ENCODE results near the gene SGCA. TPM values are rescaled to one million over a fixed set of nuclear protein-coding genes. Genes with fewer than 3 reads are reported as not detected.

The SGCA gene
- total RNA-seq, 2 experiments from 2014 or later: 0.57 to 1.1 TPM

DNA sequence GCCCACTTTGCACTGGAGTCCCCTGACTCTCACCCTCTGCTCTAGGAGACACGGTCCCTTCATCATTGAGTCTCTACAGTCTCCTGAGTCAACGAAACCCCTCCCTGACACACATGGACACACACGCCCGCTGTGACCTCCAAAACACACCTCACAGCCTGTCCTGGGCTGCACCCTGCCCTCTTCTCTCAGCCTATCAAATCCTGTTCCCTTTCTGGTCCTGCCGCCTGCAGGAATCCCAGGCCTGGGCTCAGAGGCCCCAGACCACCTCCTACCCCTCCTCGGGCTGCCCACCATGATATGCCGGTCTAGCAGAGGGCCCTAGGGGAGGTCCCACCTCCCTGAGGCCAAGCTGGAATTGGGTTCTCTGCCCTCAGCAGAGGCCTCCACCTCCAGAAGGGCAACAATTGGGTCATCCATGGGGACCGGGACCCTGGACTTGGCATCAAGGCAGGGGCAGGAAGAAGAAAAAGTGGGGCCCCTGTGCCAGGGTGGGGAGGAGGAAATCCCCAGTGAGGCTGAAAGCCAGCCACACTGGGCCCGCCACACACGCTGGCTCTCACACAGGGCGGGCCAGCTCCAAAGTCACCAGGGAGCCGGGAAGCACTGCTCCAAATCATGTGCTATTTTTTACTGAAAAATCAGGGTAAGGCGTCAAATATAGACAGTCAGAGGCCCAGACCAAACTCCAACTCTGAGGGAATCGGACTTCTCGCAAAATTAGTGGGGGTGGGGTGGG lies 18.7 kb upstream of the SGCA start:
- Histone ChIP-seq H3K9me2 (ENCODE audit: insufficient read depth, low read length) (no peaks in the 10 kb centered on the region), H3K79me2 (ENCODE audit: insufficient read depth, low read depth, low read length) (peaks cover 59% of the 10 kb centered on the region), H3K9me3 (ENCODE audit: low read length) (no peaks in the 10 kb centered on the region), H3K36me3 (ENCODE audit: insufficient read depth, low read length) (peaks cover 69% of the 10 kb centered on the region), H4K20me1 (ENCODE audit: insufficient read depth, low read length) (peaks cover 22% of the 10 kb centered on the region), H3K4me1 (ENCODE audit: insufficient read depth, low read length, poor library complexity, severe bottlenecking) (peaks cover 38% of the 10 kb centered on the region), H3K4me2 (ENCODE audit: low read length) (peak overlapping the region; percentile 95), H3K4me3 (ENCODE audit: low read depth, low read length, poor library complexity, severe bottlenecking) (peak overlapping the region; percentile 89), H3K27ac (ENCODE audit: low read depth, low read length, poor library complexity, severe bottlenecking) (peak overlapping the region; percentile 87), H2AFZ (ENCODE audit: low read length) (no peak overlapping the region)
- intact Hi-C loops (cut with micrococcal nuclease; ENCODE audit: unreplicated experiment): no loop called here
- DNase-seq (ENCODE audit: low spot score): no peak
- BruUV-seq (replicated peaks): no TSS peak
- CTCF ChIA-PET (ENCODE audit: unreplicated experiment): interaction anchor here (0.6 kb wide), 1 partner anchor 11 kb away, joined by 3 read pairs; no protein-coding TSS in a partner anchor
- POLR2A ChIA-PET: interaction anchor here (0.7 kb wide), 1 partner anchor 80 kb away, joined by 7 read pairs; no protein-coding TSS in a partner anchor
- no peak for TF ChIP-seq EZH2phosphoT487 (IDR thresholded peaks at IDR 0.05; ENCODE audit: borderline replicate concordance, low read depth, low read length)
- TF ChIP-seq, protein P1, sequence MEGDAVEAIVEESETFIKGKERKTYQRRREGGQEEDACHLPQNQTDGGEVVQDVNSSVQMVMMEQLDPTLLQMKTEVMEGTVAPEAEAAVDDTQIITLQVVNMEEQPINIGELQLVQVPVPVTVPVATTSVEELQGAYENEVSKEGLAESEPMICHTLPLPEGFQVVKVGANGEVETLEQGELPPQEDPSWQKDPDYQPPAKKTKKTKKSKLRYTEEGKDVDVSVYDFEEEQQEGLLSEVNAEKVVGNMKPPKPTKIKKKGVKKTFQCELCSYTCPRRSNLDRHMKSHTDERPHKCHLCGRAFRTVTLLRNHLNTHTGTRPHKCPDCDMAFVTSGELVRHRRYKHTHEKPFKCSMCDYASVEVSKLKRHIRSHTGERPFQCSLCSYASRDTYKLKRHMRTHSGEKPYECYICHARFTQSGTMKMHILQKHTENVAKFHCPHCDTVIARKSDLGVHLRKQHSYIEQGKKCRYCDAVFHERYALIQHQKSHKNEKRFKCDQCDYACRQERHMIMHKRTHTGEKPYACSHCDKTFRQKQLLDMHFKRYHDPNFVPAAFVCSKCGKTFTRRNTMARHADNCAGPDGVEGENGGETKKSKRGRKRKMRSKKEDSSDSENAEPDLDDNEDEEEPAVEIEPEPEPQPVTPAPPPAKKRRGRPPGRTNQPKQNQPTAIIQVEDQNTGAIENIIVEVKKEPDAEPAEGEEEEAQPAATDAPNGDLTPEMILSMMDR (conservative IDR thresholded peaks at IDR 0.05; ENCODE audit: low read length): no peak

DNA sequence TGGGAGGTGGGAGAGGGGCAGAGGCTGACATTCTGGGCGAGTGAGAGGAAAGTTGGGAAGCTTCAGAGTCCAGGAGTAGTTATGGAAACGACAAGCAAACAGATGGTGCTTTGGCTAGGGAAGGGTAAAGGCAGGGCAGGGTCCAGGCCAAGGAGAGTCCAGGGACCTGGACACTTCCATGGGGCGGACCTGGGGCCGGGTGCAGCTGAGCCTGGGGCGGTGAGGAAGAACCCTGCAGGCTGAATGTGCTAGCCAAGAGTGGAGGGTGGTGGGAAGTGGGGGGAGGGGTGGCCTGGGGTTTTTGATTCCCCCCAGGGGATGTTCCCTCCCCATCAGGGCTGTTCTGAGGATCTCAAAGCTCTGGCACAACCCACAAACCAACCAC lies 18.0 kb upstream of the SGCA start:
- no peak for DNase-seq (ENCODE audit: low spot score)
- intact Hi-C loops (cut with micrococcal nuclease; ENCODE audit: unreplicated experiment): no loop called here
- CTCF ChIA-PET (ENCODE audit: unreplicated experiment): interaction anchor here (0.5 kb wide), 1 partner anchor 19 kb away, joined by 3 read pairs; no protein-coding TSS in a partner anchor
- H3K27ac ChIP-seq (ENCODE audit: low read depth, low read length, poor library complexity, severe bottlenecking): peak overlapping the region; percentile 87
- no peaks in the 10 kb centered on the region for H3K9me3 ChIP-seq (ENCODE audit: low read length)
- peaks cover 59% of the 10 kb centered on the region for H3K79me2 ChIP-seq (ENCODE audit: insufficient read depth, low read depth, low read length)
- no peak for TF ChIP-seq EZH2phosphoT487 (IDR thresholded peaks at IDR 0.05; ENCODE audit: borderline replicate concordance, low read depth, low read length)
- TF ChIP-seq, protein P1 (conservative IDR thresholded peaks at IDR 0.05; ENCODE audit: low read length): no peak
- POLR2A ChIA-PET: no interaction called here
- peak overlapping the region; percentile 89 for H3K4me3 ChIP-seq (ENCODE audit: low read depth, low read length, poor library complexity, severe bottlenecking)
- peaks cover 46% of the 10 kb centered on the region for H3K4me1 ChIP-seq (ENCODE audit: insufficient read depth, low read length, poor library complexity, severe bottlenecking)
- peaks cover 22% of the 10 kb centered on the region for H4K20me1 ChIP-seq (ENCODE audit: insufficient read depth, low read length)
- H2AFZ ChIP-seq (ENCODE audit: low read length): no peak overlapping the region
- no peaks in the 10 kb centered on the region for H3K9me2 ChIP-seq (ENCODE audit: insufficient read depth, low read length)
- BruUV-seq (replicated peaks): no TSS peak
- H3K4me2 ChIP-seq (ENCODE audit: low read length): peak overlapping the region; percentile 95
- peaks cover 61% of the 10 kb centered on the region for H3K36me3 ChIP-seq (ENCODE audit: insufficient read depth, low read length)
